ENCODE results near the gene ALB.
"Not testable (repeated sequence)": the region's sequence is repeated elsewhere in the genome, so short reads cannot be mapped to it uniquely, and the experiment has no call there.

Gene ALB

GRCh38 chr4:73381214-73381613 lies 22.9 kb upstream of the ALB start:
- no peak overlapping the region for H3K4me3 ChIP-seq (ENCODE audit: control insufficient read depth, low read depth, low read length)
- DNase-seq (ENCODE audit: low read depth) = no peak
- TF ChIP-seq CTCF (conservative IDR thresholded peaks at IDR 0.05; ENCODE audit: control insufficient read depth, insufficient read depth, low read depth, low read length) = no peak

- TF ChIP-seq CTCF (conservative IDR thresholded peaks at IDR 0.05; ENCODE audit: control insufficient read depth, insufficient read depth, low read depth, low read length) = no peak
- no peak overlapping the region for H3K4me3 ChIP-seq (ENCODE audit: control insufficient read depth, low read depth, low read length)
- DNase-seq (ENCODE audit: low read depth) = no peak
Measured at GRCh38 chr4:73383452-73383851, 20.6 kb upstream of the ALB start.

GRCh38 chr4:73387552-73387951 lies 16.5 kb upstream of the ALB start:
- H3K4me3 ChIP-seq (ENCODE audit: control insufficient read depth, low read depth, low read length) = no peak overlapping the region
- DNase-seq (ENCODE audit: low read depth) = no peak
- TF ChIP-seq CTCF (conservative IDR thresholded peaks at IDR 0.05; ENCODE audit: control insufficient read depth, insufficient read depth, low read depth, low read length) = no peak

GRCh38 chr4:73388887-73389286 lies 15.2 kb upstream of the ALB start:
- DNase-seq (ENCODE audit: low read depth) = no peak
- no peak for TF ChIP-seq CTCF (conservative IDR thresholded peaks at IDR 0.05; ENCODE audit: control insufficient read depth, insufficient read depth, low read depth, low read length)
- H3K4me3 ChIP-seq (ENCODE audit: control insufficient read depth, low read depth, low read length) = no peak overlapping the region

- not testable (repeated sequence) for DNase-seq (ENCODE audit: low read depth); H3K4me3 ChIP-seq (ENCODE audit: control insufficient read depth, low read depth, low read length)
Measured at GRCh38 chr4:73389663-73390062, 14.4 kb upstream of the ALB start.

- TF ChIP-seq CTCF (conservative IDR thresholded peaks at IDR 0.05; ENCODE audit: control insufficient read depth, insufficient read depth, low read depth, low read length) = no peak
- DNase-seq (ENCODE audit: low read depth) = no peak
- no peak overlapping the region for H3K4me3 ChIP-seq (ENCODE audit: control insufficient read depth, low read depth, low read length)
Measured at GRCh38 chr4:73391774-73392173, 12.3 kb upstream of the ALB start.

- H3K4me3 ChIP-seq (ENCODE audit: control insufficient read depth, low read depth, low read length) = no peak overlapping the region
- TF ChIP-seq CTCF (conservative IDR thresholded peaks at IDR 0.05; ENCODE audit: control insufficient read depth, insufficient read depth, low read depth, low read length) = no peak
- no peak for DNase-seq (ENCODE audit: low read depth)
Measured at GRCh38 chr4:73392936-73393335, 11.2 kb upstream of the ALB start.

Data from fibroblast of mammary gland (primary cell).